Epithelial cell of proximal tubule (primary cell): Measurements from ENCODE around the gene HCK. TPM values are rescaled to one million over a fixed set of nuclear protein-coding genes. Genes with fewer than 3 reads are reported as not detected.
A peak's percentile ranks its signal among the peaks of the same experiment; 100 is the strongest.

Experiments used
- DNase-seq: peaks from one replicate; pipeline ENCODE4 v3.0.0-alpha.2; 2011; ENCODE audit warnings: low read depth
- H3K4me3 ChIP-seq: 2 replicates; pipeline ENCODE4 v1.5.1; 2011; ENCODE audit warnings: low read depth, mild to moderate bottlenecking, low read length
- total RNA-seq: library from RNA; depleted of rRNA; stranded (reverse); fragments of >200 nt; gene quantifications from 2 replicates; pipeline ENCODE4 v1.2.3, GENCODE V29; 2015
- TF ChIP-seq, protein P1 (sequence below): conservative IDR thresholded peaks from 2 replicates; pipeline ENCODE4 v1.5.1; 2012; ENCODE audit warnings: low read depth, mild to moderate bottlenecking, low read length

HCK gene
- not detected in 2 replicates for total RNA-seq

DNA sequence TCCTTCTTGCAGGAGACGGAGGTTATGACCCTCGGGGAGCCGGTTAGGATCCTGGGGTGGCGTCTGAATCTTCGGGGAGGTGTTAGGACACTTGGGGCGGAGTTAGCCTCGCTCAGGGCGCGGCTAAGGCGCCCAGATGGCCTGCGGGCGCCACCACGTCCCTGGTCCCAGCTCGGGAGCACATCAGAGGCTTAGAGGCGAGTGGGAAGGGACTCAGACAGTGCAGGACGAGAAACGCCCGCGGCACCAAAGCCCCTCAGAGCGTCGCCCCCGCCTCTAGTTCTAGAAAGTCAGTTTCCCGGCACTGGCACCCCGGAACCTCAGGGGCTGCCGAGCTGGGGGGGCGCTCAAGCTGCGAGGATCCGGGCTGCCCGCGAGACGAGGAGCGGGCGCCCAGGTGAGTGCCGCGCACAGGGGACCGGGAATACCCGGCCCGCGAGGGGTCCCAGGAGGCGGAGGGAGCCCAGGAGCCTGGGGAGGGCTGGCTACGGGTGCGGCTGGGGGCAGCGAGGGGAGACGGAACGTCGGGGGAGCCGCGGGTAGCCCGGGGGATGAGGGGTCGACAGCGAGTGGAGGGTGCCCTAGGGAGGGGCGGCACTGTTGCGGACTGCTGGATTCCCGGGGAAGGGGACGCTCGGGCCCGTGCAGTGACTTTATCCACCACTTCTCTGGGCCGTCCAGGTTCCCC, at the start of gene HCK:
TSS of gene HCK (plus strand) at position 153 of the 688 bp plus-strand sequence.
- no peak within 1 kb of the TSS for H3K4me3 ChIP-seq
- no peak for DNase-seq
- TF ChIP-seq, protein P1, sequence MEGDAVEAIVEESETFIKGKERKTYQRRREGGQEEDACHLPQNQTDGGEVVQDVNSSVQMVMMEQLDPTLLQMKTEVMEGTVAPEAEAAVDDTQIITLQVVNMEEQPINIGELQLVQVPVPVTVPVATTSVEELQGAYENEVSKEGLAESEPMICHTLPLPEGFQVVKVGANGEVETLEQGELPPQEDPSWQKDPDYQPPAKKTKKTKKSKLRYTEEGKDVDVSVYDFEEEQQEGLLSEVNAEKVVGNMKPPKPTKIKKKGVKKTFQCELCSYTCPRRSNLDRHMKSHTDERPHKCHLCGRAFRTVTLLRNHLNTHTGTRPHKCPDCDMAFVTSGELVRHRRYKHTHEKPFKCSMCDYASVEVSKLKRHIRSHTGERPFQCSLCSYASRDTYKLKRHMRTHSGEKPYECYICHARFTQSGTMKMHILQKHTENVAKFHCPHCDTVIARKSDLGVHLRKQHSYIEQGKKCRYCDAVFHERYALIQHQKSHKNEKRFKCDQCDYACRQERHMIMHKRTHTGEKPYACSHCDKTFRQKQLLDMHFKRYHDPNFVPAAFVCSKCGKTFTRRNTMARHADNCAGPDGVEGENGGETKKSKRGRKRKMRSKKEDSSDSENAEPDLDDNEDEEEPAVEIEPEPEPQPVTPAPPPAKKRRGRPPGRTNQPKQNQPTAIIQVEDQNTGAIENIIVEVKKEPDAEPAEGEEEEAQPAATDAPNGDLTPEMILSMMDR = no peak

DNA sequence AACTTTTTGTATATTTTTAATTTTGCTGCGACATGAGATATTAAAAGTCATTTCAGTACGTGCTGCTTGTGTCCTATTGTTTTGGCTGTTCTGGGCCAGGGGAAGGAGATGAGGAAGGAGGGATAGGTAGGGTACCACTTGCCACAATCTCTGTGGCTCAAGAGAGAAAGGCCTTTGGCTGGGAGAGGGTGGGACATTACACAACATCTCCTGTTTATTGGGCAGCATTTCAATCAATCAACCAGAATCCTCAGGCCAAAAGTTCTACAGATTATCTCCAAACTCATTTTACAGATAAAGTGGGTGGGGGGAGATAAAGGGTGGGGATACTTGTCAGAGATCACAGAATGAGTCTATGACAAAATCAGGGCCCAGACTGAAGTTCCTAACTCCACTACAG, 48.7 kb upstream of the HCK start:
- H3K4me3 ChIP-seq = no peak overlapping the region
- TF ChIP-seq, protein P1 = no peak
- no peak for DNase-seq

DNA sequence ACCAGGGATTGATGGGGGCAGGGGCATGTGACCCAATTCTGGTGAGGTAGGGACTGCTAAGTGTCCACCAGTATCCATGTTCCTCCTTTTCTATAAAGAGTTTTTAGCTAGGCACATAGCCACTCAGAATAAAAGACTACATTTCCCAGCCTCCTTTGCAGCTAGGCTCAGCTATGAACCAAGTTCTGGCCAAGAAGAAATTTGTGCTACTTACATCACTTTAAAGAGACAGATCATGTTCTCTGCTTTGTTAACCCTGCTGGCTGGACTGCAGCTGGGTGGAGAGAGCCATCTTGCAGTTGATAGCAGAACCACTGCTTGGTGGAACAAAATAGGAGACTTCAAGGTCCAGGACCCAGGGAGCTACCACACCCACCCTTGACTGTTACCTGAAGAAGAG, 47.1 kb upstream of the HCK start:
- no peak overlapping the region for H3K4me3 ChIP-seq
- DNase-seq = no peak
- TF ChIP-seq, protein P1 = peak; percentile 11

DNA sequence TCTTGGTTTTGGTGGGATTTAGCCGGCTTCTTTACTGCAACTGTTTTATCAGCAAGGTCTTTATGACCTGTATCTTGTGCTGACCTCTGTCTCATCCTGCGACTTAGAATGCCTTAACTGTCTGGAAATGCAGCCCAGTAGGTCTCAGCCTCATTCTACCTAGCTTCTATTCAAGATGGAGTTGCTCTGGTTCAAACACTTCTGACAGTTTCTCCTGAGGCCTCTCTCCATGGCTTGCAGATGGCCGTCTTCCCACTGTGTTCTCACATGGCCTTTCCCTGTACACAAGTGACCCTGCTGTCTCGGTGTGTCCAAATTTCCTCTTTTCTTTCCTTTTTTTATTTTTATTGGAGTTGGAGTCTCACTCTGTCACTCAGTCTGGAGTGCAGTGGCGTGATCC, 46.0 kb upstream of the HCK start:
- DNase-seq = no peak
- H3K4me3 ChIP-seq = no peak overlapping the region
- TF ChIP-seq, protein P1 = no peak

DNA sequence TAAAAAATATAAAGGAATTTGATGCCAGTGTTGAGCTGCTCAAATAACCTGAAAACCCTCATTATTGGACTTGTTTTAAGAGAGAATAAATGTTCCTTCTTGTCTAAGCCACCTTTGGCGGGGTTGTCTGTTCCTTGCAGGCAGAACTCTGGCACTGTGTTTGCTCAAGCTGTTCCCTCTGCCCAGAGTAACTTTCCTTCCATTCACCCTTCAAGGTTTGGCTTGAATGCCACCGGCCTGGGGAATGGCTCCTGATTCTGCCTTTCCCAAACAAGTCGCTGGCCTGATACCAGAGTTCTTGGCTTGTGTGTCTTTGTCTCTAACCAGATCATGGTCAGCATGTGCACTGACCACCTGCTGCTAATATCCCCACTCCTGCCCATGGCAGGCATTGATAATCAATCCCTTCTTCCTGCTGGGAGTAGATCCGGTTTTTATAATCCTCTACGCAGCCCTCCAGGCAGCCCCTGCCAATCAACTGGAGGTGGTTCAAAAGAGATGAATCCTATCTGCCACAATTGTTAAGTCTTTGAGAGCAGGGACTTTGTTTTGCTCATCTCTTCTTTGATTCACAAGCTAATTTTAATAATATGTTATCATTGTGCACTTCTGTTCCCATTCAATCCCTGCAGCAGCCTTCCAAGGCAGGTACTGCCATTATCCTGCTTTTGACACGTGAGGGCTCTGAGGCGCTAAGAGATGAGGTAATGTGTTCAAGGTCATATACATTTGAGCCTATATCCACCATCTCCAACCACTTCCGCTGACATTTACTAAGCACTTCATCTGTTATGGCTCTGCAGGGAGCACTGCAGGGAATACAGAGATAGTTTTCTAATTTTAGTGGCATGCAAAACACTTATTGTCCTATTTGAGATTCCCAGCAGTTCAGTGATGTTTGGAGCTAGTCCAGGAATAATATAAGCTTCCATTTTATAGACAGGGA, 44.9 kb upstream of the HCK start:
- TF ChIP-seq, protein P1 = no peak
- no peak for DNase-seq
- no peak overlapping the region for H3K4me3 ChIP-seq

DNA sequence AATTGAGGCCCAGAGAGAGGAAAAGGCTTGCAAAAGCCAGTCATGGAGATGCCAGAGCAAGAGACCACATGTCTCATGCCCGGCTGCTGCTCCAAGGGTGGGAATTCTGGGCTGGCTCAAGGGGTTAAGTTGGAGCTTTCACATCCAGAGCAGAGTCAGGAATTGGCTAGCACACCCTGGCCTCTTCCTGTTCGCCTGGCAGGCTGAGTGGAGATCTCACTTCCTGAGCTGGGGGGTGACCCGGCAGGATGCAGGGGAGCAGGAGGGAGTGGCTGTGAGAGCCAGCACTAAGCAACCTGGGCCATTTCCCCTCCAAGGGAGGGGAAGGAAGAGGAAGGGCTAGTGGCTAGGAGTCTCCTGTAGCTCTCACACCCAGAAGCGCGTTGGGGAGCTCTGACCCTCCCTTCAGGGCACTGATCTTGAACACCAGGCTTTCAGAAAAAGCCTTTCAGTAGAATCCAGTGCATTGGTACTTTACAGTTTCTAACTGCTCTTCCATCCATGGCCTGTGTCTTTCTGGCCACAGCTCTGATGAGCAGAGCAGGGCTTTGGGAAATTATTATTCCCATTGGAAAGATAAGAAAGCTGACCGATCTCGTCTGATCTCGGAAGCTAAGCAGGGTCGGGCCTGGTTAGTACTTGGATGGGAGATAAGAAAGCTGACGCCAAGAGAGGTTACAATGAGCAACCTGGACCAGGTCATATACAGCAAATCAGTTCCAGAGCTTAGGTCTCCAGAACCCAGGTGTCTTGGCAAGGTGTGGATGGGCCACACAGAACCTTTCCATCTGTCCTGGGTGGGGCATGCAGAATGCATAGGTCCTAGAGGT, 44.0 kb upstream of the HCK start:
- TF ChIP-seq, protein P1 = no peak
- no peak for DNase-seq
- H3K4me3 ChIP-seq = no peak overlapping the region
